Activated naive CD4-positive, alpha-beta T cell treated with Interleukin-2 at 50 U/mL for 16 hours (primary cell): Measurements from ENCODE around the gene A2ML1.
"Not testable (repeated sequence)": the region's sequence is repeated elsewhere in the genome, so short reads cannot be mapped to it uniquely, and the experiment has no call there.

Experiments used
- DNase-seq: peaks from one replicate; pipeline ENCODE4 v3.0.0-alpha.2; 2020

A2ML1 gene

GRCh38 chr12:8822298-8822697, at the start of gene A2ML1:
TSS of gene A2ML1 (plus strand) at chr12:8822621. CDS start at chr12:8822652, 31 bp downstream.
- no peak for DNase-seq

GRCh38 chr12:8773461-8773860, 49.0 kb upstream of the A2ML1 start:
- no peak for DNase-seq

GRCh38 chr12:8779281-8779680, 43.1 kb upstream of the A2ML1 start:
- no peak for DNase-seq

GRCh38 chr12:8779862-8780261, 42.6 kb upstream of the A2ML1 start:
- no peak for DNase-seq

- DNase-seq, result no peak
Measured at GRCh38 chr12:8780389-8780788, 42.0 kb upstream of the A2ML1 start.

- DNase-seq, result no peak
Measured at GRCh38 chr12:8781381-8782127, 40.9 kb upstream of the A2ML1 start.

- no peak for DNase-seq
Measured at GRCh38 chr12:8784290-8784888, 38.0 kb upstream of the A2ML1 start.

- no peak for DNase-seq
Measured at GRCh38 chr12:8785499-8785898, 36.9 kb upstream of the A2ML1 start.

GRCh38 chr12:8787206-8787605, 35.2 kb upstream of the A2ML1 start:
- not testable (repeated sequence) for DNase-seq

- not testable (repeated sequence) for DNase-seq
Measured at GRCh38 chr12:8788706-8789105, 33.7 kb upstream of the A2ML1 start.

- DNase-seq, result not testable (repeated sequence)
Measured at GRCh38 chr12:8789341-8790013, 32.9 kb upstream of the A2ML1 start.

GRCh38 chr12:8793226-8793625, 29.2 kb upstream of the A2ML1 start:
- not testable (repeated sequence) for DNase-seq

GRCh38 chr12:8794611-8795010, 27.8 kb upstream of the A2ML1 start:
- not testable (repeated sequence) for DNase-seq

GRCh38 chr12:8796831-8797626, 25.4 kb upstream of the A2ML1 start:
- DNase-seq, result no peak

- DNase-seq, result not testable (repeated sequence)
Measured at GRCh38 chr12:8801213-8801612, 21.2 kb upstream of the A2ML1 start.

- not testable (repeated sequence) for DNase-seq
Measured at GRCh38 chr12:8804833-8805232, 17.6 kb upstream of the A2ML1 start.

- not testable (repeated sequence) for DNase-seq
Measured at GRCh38 chr12:8805487-8805886, 16.9 kb upstream of the A2ML1 start.

- not testable (repeated sequence) for DNase-seq
Measured at GRCh38 chr12:8807084-8807483, 15.3 kb upstream of the A2ML1 start.

GRCh38 chr12:8810112-8810511, 12.3 kb upstream of the A2ML1 start:
- not testable (repeated sequence) for DNase-seq

- no peak for DNase-seq
Measured at GRCh38 chr12:8813572-8814357, 8.7 kb upstream of the A2ML1 start.

GRCh38 chr12:8816448-8817050, 5.9 kb upstream of the A2ML1 start:
- no peak for DNase-seq

- no peak for DNase-seq
Measured at GRCh38 chr12:8817856-8818255, 4.6 kb upstream of the A2ML1 start.
